Neutrophil (primary cell): ENCODE data around the gene CARHSP1.

ENCODE experiments used
- H3K27ac ChIP-seq: fragments of 200-600 bp; sonication (generic); 2 replicates; pipeline ENCODE4 v1.5.1; 2016; ENCODE audit warnings: mild to moderate bottlenecking, moderate library complexity
- H3K27me3 ChIP-seq: fragments of 200-600 bp; sonication (generic); 2 replicates; pipeline ENCODE4 v1.6.0; 2016; ENCODE audit warnings: mild to moderate bottlenecking
- H3K36me3 ChIP-seq: fragments of 200-600 bp; sonication (generic); 2 replicates; pipeline ENCODE4 v1.5.1; 2017
- H3K4me1 ChIP-seq, 2 experiments: fragments of 200-600 bp in 1 of 2; sonication (generic) in 1 of 2; 1 replicate in 1 of 2; 2 replicates in 1 of 2; pipeline versions ENCODE4 v1.5.1 to v1.6.1; 2013 to 2016; ENCODE audit warnings: low read depth in 1 of 2, low read length in 1 of 2, mild to moderate bottlenecking in 1 of 2, moderate library complexity in 1 of 2; ENCODE audit not compliant: control insufficient read depth in 1 of 2, insufficient read depth in 1 of 2
- H3K4me3 ChIP-seq, 2 experiments: fragments of 200-600 bp in 1 of 2; sonication (generic) in 1 of 2; 1 replicate in 1 of 2; 2 replicates in 1 of 2; pipeline ENCODE4 v1.5.1; 2013 to 2016; ENCODE audit warnings: low read depth in 1 of 2, low read length in 1 of 2, mild to moderate bottlenecking in 1 of 2, moderate library complexity in 1 of 2
- H3K9me3 ChIP-seq: fragments of 200-600 bp; sonication (generic); 2 replicates; pipeline ENCODE4 v1.5.1; 2016
- CTCF ChIP-seq: fragments of 200-600 bp; sonication (generic); IDR thresholded peaks from 2 replicates; pipeline ENCODE4 v1.5.1; 2016; ENCODE audit warnings: antibody characterized with exemption

CARHSP1 gene

DNA sequence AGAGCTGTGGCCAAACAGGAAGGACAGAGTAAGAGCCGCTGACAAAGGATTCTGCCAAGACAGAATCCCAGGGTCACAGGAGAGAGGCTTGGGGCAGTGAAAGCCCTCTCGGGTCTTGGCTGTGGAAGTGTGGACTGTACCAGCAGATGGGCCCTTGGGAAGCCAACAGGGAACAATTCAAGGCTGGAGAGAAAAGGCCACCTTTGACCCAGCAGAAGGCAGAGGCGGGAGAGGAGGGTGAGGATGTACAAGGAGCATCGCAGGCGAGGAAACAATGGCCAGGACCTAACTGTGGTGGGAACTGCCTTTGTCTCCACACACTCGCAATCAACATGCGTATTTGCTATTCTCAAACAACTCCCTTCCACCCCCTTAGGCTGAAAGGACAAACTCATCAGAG lies 15.7 kb downstream of the CARHSP1 start:
- no peak overlapping the region for H3K27ac ChIP-seq
- no peaks in the 10 kb centered on the region for H3K9me3 ChIP-seq
- peaks cover 71% of the 10 kb centered on the region for H3K36me3 ChIP-seq
- TF ChIP-seq CTCF, result no peak
- H3K27me3 ChIP-seq, result no peaks in the 10 kb centered on the region
- H3K4me3 ChIP-seq, result no peak overlapping the region
- H3K4me1 ChIP-seq, result peaks cover 23 to 27% of the 10 kb centered on the region in 2 experiments

DNA sequence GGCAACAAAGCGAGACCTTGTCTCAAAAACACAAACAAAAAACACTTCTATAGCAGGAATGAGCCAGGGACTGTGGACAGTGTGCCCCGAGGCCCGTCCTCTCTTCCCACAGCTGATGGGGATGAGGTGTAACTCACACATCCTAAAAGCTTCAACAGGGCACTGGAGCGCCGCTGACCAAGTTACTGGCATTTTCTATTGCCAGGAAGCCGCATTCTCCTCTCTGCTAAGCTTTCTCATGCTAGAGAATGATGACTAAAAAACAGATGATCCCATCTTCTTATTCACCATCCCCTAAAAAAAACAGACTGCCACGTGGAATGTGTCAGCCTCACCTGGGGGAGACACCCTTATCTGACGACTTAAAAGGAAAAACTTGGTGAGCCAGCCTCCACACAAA lies 16.3 kb downstream of the CARHSP1 start:
- Histone ChIP-seq H3K36me3 (peaks cover 73% of the 10 kb centered on the region), H3K4me3 (no peak overlapping the region), H3K27ac (no peak overlapping the region), H3K9me3 (no peaks in the 10 kb centered on the region), H3K4me1 (peaks cover 23 to 27% of the 10 kb centered on the region in 2 experiments), H3K27me3 (no peaks in the 10 kb centered on the region)
- TF ChIP-seq CTCF, result no peak

GRCh38 chr16:8851761-8852403 lies 16.9 kb downstream of the CARHSP1 start:
- H3K27me3 ChIP-seq, result no peaks in the 10 kb centered on the region
- peaks cover 23 to 27% of the 10 kb centered on the region in 2 experiments for H3K4me1 ChIP-seq
- H3K4me3 ChIP-seq, result no peak overlapping the region
- H3K27ac ChIP-seq, result no peak overlapping the region
- H3K36me3 ChIP-seq, result peaks cover 77% of the 10 kb centered on the region
- TF ChIP-seq CTCF, result no peak
- no peaks in the 10 kb centered on the region for H3K9me3 ChIP-seq

- H3K4me1 ChIP-seq, result peaks cover 23 to 27% of the 10 kb centered on the region in 2 experiments
- no peaks in the 10 kb centered on the region for H3K27me3 ChIP-seq
- H3K4me3 ChIP-seq, result peak overlapping the region in 1 of 2 experiments; percentile 39
- no peak for TF ChIP-seq CTCF
- peaks cover 63% of the 10 kb centered on the region for H3K36me3 ChIP-seq
- H3K27ac ChIP-seq, result peak overlapping the region; percentile 79
- H3K9me3 ChIP-seq, result no peaks in the 10 kb centered on the region
These were observed 18.4 kb downstream of the CARHSP1 start for GRCh38 chr16:8850279-8850885.

DNA sequence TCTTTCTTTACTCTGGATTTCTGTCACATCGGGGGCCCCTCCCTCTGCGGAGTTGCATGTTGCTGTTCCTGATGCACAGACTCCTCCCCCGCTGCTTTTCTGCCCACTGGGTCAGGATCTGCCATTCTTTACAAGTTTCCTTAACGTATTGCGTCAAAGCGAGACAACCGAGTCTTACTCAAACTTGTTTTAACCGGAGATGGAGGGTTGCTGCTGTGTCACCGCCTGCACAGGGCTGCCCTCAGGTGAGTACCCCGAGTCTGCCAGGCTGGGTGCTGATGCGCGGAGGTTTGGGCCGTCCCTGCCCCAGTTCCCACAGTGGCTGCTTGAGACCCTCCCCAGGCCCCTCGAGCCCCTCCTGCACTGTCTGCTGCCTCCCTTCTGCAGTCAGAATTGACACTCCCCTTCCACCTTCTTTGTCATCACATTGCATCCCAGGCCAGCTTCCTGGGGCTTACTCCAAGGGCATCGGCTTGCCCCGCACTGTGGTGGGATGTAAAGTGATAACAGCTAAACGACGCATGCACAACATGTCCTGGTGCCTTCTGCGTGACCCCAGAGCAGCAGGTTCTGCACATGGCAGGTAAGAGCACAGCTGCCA lies 19.3 kb downstream of the CARHSP1 start:
- peaks cover 23 to 27% of the 10 kb centered on the region in 2 experiments for H3K4me1 ChIP-seq
- H3K36me3 ChIP-seq, result peaks cover 54% of the 10 kb centered on the region
- H3K27me3 ChIP-seq, result no peaks in the 10 kb centered on the region
- H3K27ac ChIP-seq, result peak overlapping the region; percentile 79
- no peaks in the 10 kb centered on the region for H3K9me3 ChIP-seq
- H3K4me3 ChIP-seq, result no peak overlapping the region
- no peak for TF ChIP-seq CTCF
